Activated CD4-positive, alpha-beta T cell treated with anti-CD3 and anti-CD28 coated beads for 36 hours (primary cell): ENCODE measurements around the gene KCTD6. TPM values are rescaled to one million over a fixed set of nuclear protein-coding genes. Genes with fewer than 3 reads are reported as not detected.
A peak's percentile ranks its signal among the peaks of the same experiment; 100 is the strongest.

Source experiments
- ATAC-seq: fragments of 200-7000 bp; cut with Tn5 transposase; one replicate; pipeline ENCODE4 v1.10.0; 2021; ENCODE audit warnings: mild to moderate bottlenecking, moderate library complexity
- CTCF ChIA-PET: fragments of 350-600 bp; sonication (Branson Sonifier 250); formaldehyde crosslinking; loops from one replicate; lab custom pipeline; 2021; ENCODE audit warnings: antibody characterized with exemption; lab: Charles Lee
- POLR2A ChIA-PET: fragments of 350-600 bp; sonication (Branson Sonifier 250); formaldehyde crosslinking; loops from one replicate; lab custom pipeline; 2021; ENCODE audit warnings: antibody characterized with exemption, inconsistent platforms; lab: Charles Lee
- DNase-seq: peaks from one replicate; pipeline ENCODE4 v3.0.0-alpha.2; 2020
- H3K27ac Mint-ChIP-seq: one replicate; pipeline ENCODE4 v1.8.0; 2021; ENCODE audit warnings: mixed read lengths
- H3K27me3 Mint-ChIP-seq: one replicate; pipeline ENCODE4 v1.8.0; 2021; ENCODE audit warnings: mixed read lengths
- H3K36me3 Mint-ChIP-seq: one replicate; pipeline ENCODE4 v1.8.0; 2021; ENCODE audit warnings: low read depth, mixed read lengths
- H3K4me1 Mint-ChIP-seq: one replicate; pipeline ENCODE4 v1.8.0; 2021; ENCODE audit warnings: mixed read lengths
- H3K4me3 Mint-ChIP-seq: one replicate; pipeline ENCODE4 v1.8.0; 2021; ENCODE audit warnings: mild to moderate bottlenecking, moderate library complexity, mixed read lengths
- H3K9me3 Mint-ChIP-seq: one replicate; pipeline ENCODE4 v1.8.0; 2021; ENCODE audit warnings: low read depth, mixed read lengths
- intact Hi-C, 2 experiments: fragments of 100-400 bp; cut with DNase I in 1 of 2; cut with micrococcal nuclease in 1 of 2; formaldehyde crosslinking; loops; one replicate each; pipeline versions ENCODE4 v1.14.2 to v1.15.1; 2022 to 2024; cut with DNase I, micrococcal nuclease
- total RNA-seq, 2 experiments: library from RNA; stranded (reverse); gene quantifications; one replicate each; pipeline ENCODE4 v1.2.3, GENCODE V29; 2021

The KCTD6 gene
- total RNA-seq, 2 experiments from 2014 or later: 7.1 to 7.9 TPM

GRCh38 chr3:58485801-58486435 is 6.0 kb upstream of the KCTD6 start:
- Mint-ChIP-seq H3K36me3 (no peaks in the 10 kb centered on the region), H3K4me3 (no peak overlapping the region), H3K4me1 (peaks cover 2% of the 10 kb centered on the region), H3K27me3 (peaks cover 6% of the 10 kb centered on the region), H3K9me3 (no peaks in the 10 kb centered on the region), H3K27ac (no peak overlapping the region)
- intact Hi-C loops: no loop called here
- ChIA-PET CTCF (interaction anchor here (0.9 kb wide), 1 partner anchor 14 kb away, joined by 3 read pairs; no protein-coding TSS in a partner anchor), POLR2A (no interaction called here)
- no peak for DNase-seq
- ATAC-seq: no peak

GRCh38 chr3:58487140-58487886 is 4.6 kb upstream of the KCTD6 start:
- CTCF ChIA-PET: interaction anchor here (0.6 to 1.6 kb wide), 3 partner anchors 16 to 143 kb away, joined by 3 to 10 read pairs (median 4); no protein-coding TSS in a partner anchor
- POLR2A ChIA-PET: no interaction called here
- peaks cover 7% of the 10 kb centered on the region for H3K4me1 Mint-ChIP-seq
- no peaks in the 10 kb centered on the region for H3K9me3 Mint-ChIP-seq
- DNase-seq (no peak), ATAC-seq (no peak)
- H3K36me3 Mint-ChIP-seq: no peaks in the 10 kb centered on the region
- peaks cover 6% of the 10 kb centered on the region for H3K27me3 Mint-ChIP-seq
- intact Hi-C loops: no loop called here
- no peak overlapping the region for H3K27ac Mint-ChIP-seq
- no peak overlapping the region for H3K4me3 Mint-ChIP-seq

GRCh38 chr3:58488967-58489366 is 2.9 kb upstream of the KCTD6 start:
- DNase-seq: no peak
- no peaks in the 10 kb centered on the region for H3K9me3 Mint-ChIP-seq
- CTCF ChIA-PET: interaction anchor here (0.6 kb wide), 1 partner anchor 265 kb away, joined by 3 read pairs; no protein-coding TSS in a partner anchor
- no peak overlapping the region for H3K4me3 Mint-ChIP-seq
- no peak for ATAC-seq
- no peaks in the 10 kb centered on the region for H3K36me3 Mint-ChIP-seq
- H3K27ac Mint-ChIP-seq: no peak overlapping the region
- intact Hi-C loops: no loop called here
- H3K27me3 Mint-ChIP-seq: peaks cover 6% of the 10 kb centered on the region
- POLR2A ChIA-PET: no interaction called here
- H3K4me1 Mint-ChIP-seq: peaks cover 20% of the 10 kb centered on the region

DNA sequence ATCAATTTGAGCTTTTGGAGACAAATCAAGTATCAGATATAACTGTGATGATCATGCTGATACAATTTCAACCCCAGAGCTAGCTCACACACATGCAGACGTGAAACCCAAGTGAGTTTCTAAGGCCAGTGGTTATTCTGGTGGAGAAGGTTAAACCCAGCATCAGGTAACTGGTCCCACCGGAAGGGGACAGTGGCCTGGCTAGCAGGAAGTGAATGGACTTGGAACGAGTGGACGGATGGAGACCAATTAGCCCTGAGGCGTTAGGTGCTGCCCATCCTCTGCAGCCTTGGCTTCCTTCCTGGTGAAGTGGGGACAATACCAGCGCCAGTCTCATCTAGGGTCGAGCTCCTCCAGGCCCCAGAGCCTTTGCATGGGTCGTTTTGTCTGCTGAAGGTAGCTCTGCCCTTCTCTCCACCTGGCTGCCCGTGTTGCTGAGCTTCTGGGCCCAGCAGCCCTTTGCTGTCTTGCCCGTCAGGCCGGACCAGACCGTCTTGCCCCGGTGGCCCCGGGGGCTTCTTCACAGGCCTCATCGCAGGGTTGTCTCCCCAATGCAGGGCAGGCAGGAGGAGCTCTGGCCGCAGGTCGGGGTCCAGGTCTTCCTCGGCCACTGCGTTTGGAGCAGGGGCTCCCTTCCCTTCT is 915 bp upstream of the KCTD6 start:
- DNase-seq (peak; percentile 14), ATAC-seq (no peak)
- ChIA-PET CTCF (interaction anchor here (0.6 to 2.3 kb wide), 18 partner anchors 10 to 184 kb away, joined by 3 to 19 read pairs (median 4); partner anchors contain the start of genes HTD2, PDHB and RPP14), POLR2A (interaction anchor here (1.8 kb wide), 1 partner anchor 185 kb away, joined by 5 read pairs; the partner anchor contains the start of genes HTD2 and RPP14)
- no peaks in the 10 kb centered on the region for H3K36me3 Mint-ChIP-seq
- H3K27me3 Mint-ChIP-seq: peaks cover 6% of the 10 kb centered on the region
- peak overlapping the region; percentile 60 for H3K4me3 Mint-ChIP-seq
- H3K9me3 Mint-ChIP-seq: no peaks in the 10 kb centered on the region
- H3K4me1 Mint-ChIP-seq: peaks cover 37% of the 10 kb centered on the region
- intact Hi-C loops: loop anchor here (1.0 to 5.0 kb wide), 6 partner anchors 20 to 1264 kb away; partner anchors contain the start of genes ABHD6 (in 1 of the 2), APPL1 (in 1 of the 2), FLNB (in 1 of the 2) and PXK (in 1 of the 2)
- H3K27ac Mint-ChIP-seq: no peak overlapping the region

DNA sequence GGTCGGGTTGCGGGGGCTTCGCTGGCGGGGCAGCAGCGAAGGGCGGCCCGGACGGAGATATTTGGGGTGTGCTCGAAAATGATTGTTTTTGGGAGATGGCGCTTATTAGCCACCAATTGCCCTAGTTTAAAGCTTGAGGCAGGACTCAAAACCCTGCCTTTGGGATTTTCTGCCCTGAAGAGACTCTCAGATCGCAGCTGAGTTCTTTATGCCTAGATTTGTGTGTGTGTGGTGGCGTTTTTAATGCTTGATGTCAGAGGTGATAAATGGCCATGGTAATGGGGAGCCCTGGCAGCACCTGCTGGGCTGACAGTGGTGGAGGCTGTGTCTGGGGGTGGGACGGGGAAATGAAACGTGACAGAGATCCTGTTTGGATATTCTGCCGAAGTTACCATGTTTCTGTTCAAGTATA is 604 bp downstream of the KCTD6 start:
- Mint-ChIP-seq H3K4me3 (peak overlapping the region; percentile 84), H3K9me3 (no peaks in the 10 kb centered on the region), H3K4me1 (peaks cover 49% of the 10 kb centered on the region), H3K36me3 (no peaks in the 10 kb centered on the region), H3K27ac (peak overlapping the region; percentile 90), H3K27me3 (peaks cover 6% of the 10 kb centered on the region)
- intact Hi-C loops: loop anchor here (1.0 to 5.0 kb wide), 10 partner anchors 29 to 1265 kb away; partner anchors contain the start of genes HTD2 (in 2 of the 2), PDHB (in 2 of the 2), PXK (in 2 of the 2) and RPP14 (in 2 of the 2)
- DNase-seq: peak; percentile 59
- POLR2A ChIA-PET: interaction anchor here (1.8 kb wide), 1 partner anchor 186 kb away, joined by 5 read pairs; the partner anchor contains the start of genes HTD2 and RPP14
- CTCF ChIA-PET: interaction anchor here (0.6 to 3.3 kb wide), 18 partner anchors 14 to 1493 kb away, joined by 3 to 19 read pairs (median 4); partner anchors contain the start of genes HTD2, PDHB and RPP14
- peak; percentile 37 for ATAC-seq

DNA sequence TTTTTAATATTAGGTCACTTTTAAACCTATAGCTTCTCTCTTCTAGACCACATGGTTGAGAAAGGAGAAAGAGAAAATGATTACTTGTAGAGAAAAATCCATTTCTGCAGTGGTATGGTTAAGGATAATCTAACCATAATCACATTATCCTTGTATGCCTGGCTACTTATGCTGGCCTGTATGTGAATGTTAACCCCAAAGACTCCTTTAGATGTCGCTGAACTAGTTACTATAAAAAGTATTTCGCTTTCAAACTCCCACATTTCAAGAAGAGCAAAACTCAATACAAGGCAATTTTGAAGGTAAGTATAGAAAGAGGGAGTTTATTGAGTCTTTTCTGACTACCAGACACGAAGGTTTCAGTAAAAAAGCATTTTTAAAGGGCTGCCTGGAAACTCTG is 2.2 kb downstream of the KCTD6 start:
- peaks cover 1% of the 10 kb centered on the region for H3K36me3 Mint-ChIP-seq
- no peak overlapping the region for H3K27ac Mint-ChIP-seq
- H3K27me3 Mint-ChIP-seq: no peaks in the 10 kb centered on the region
- ChIA-PET POLR2A (no interaction called here), CTCF (interaction anchor here (0.7 to 3.3 kb wide), 9 partner anchors 8 to 187 kb away, joined by 3 to 15 read pairs (median 3); partner anchors contain the start of genes HTD2 and RPP14)
- H3K4me3 Mint-ChIP-seq: peak overlapping the region; percentile 84
- H3K4me1 Mint-ChIP-seq: peaks cover 55% of the 10 kb centered on the region
- intact Hi-C loops: loop anchor here (5.0 kb wide), 4 partner anchors 162 to 1267 kb away; partner anchors contain the start of genes ABHD6 (in 1 of the 2), APPL1 (in 1 of the 2), FLNB (in 1 of the 2) and PXK (in 1 of the 2)
- H3K9me3 Mint-ChIP-seq: no peaks in the 10 kb centered on the region
- DNase-seq (no peak), ATAC-seq (no peak)

DNA sequence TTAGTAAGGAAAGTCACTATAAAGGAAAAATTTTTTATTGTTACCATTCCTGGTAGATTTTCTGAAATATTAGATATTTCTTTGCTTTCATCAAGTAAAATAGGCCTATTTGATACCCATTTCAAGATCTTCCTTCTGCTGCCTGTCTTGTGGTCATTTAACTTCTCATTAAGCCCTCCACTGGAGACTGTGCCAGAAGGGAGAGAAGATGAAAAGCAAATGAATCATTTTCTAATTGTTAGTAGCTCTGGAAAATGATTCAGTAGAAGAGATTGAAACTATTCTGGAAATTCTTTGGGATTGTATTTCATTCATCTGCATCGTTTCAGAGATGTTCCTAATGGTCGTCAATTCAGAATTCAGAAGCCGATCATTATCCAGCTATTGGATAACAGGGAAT is 3.2 kb downstream of the KCTD6 start:
- no peaks in the 10 kb centered on the region for H3K9me3 Mint-ChIP-seq
- CTCF ChIA-PET: interaction anchor here (0.7 to 3.3 kb wide), 9 partner anchors 9 to 169 kb away, joined by 3 to 15 read pairs (median 4); no protein-coding TSS in a partner anchor
- H3K4me1 Mint-ChIP-seq: peaks cover 53% of the 10 kb centered on the region
- POLR2A ChIA-PET: interaction anchor here (0.6 kb wide), 1 partner anchor 35 kb away, joined by 4 read pairs; no protein-coding TSS in a partner anchor
- ATAC-seq (no peak), DNase-seq (no peak)
- no peaks in the 10 kb centered on the region for H3K27me3 Mint-ChIP-seq
- no peak overlapping the region for H3K27ac Mint-ChIP-seq
- H3K4me3 Mint-ChIP-seq: no peak overlapping the region
- peaks cover 4% of the 10 kb centered on the region for H3K36me3 Mint-ChIP-seq
- intact Hi-C loops: no loop called here

- peaks cover 10% of the 10 kb centered on the region for H3K36me3 Mint-ChIP-seq
- ChIA-PET POLR2A (no interaction called here), CTCF (interaction anchor here (0.6 to 1.7 kb wide), 5 partner anchors 26 to 1047 kb away, joined by 3 to 6 read pairs (median 4); no protein-coding TSS in a partner anchor)
- intact Hi-C loops: no loop called here
- no peak overlapping the region for H3K27ac Mint-ChIP-seq
- no peaks in the 10 kb centered on the region for H3K9me3 Mint-ChIP-seq
- no peaks in the 10 kb centered on the region for H3K27me3 Mint-ChIP-seq
- no peak for ATAC-seq
- no peak overlapping the region for H3K4me3 Mint-ChIP-seq
- no peak for DNase-seq
- peaks cover 52% of the 10 kb centered on the region for H3K4me1 Mint-ChIP-seq
Observed at GRCh38 chr3:58496206-58496857, 4.4 kb downstream of the KCTD6 start.

DNA sequence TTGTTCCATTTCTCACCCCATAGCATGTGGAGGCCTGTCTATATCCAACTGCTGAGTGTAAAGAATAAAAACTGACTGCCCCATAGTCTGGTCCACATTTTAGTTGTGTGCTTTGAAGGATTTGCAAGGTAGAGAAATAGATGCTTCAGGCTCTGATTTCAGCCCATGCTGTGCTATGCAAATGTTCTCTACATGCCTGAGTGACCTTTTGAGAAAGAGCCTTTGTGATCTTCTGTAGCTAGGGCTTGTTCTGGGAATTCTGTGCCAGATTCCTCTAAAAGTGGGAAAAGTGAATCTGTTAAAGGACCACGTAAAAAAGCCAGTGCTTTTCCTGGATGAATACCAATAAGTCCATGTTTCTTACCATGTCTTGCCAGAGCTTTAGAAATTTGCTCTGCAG is 5.2 kb downstream of the KCTD6 start:
- Mint-ChIP-seq H3K4me1 (peaks cover 49% of the 10 kb centered on the region), H3K9me3 (no peaks in the 10 kb centered on the region)

DNA sequence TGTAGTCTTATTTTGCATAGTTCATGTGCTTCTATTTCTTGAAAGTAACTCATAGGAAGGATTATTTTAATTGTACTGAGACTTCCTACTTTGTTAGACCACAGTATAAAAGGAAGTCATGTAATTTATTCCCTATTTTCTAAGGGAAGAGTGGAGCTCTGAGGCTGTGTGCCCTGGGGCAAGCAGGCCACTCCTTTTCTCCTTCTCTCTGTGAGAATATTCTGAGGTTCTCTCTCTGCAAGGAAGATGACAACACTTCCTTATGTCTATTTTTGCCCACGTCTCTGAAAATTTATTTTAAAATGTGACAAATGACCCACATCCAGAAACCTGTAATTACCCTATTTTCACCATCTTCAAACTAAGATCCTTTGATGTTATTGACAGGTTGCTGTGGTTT is 11.0 kb downstream of the KCTD6 start:
- POLR2A ChIA-PET: no interaction called here
- ATAC-seq: no peak
- no peaks in the 10 kb centered on the region for H3K9me3 Mint-ChIP-seq

More for the DNA sequence above, 5.2 kb downstream of the KCTD6 start:
- no peak for DNase-seq
- intact Hi-C loops: no loop called here
- ChIA-PET CTCF (interaction anchor here (0.6 to 1.1 kb wide), 3 partner anchors 35 to 191 kb away, joined by 3 to 4 read pairs (median 4); partner anchors contain the start of genes HTD2 and RPP14), POLR2A (no interaction called here)
- Mint-ChIP-seq H3K4me3 (no peak overlapping the region), H3K27me3 (no peaks in the 10 kb centered on the region), H3K36me3 (peaks cover 10% of the 10 kb centered on the region), H3K27ac (no peak overlapping the region)
- ATAC-seq: no peak

More for the DNA sequence above, 11.0 kb downstream of the KCTD6 start:
- intact Hi-C loops: no loop called here
- no peak for DNase-seq
- CTCF ChIA-PET: interaction anchor here (1.3 kb wide), 1 partner anchor 28 kb away, joined by 4 read pairs; no protein-coding TSS in a partner anchor
- H3K4me3 Mint-ChIP-seq: no peak overlapping the region
- peaks cover 6% of the 10 kb centered on the region for H3K4me1 Mint-ChIP-seq
- H3K27ac Mint-ChIP-seq: no peak overlapping the region
- peaks cover 14% of the 10 kb centered on the region for H3K36me3 Mint-ChIP-seq
- no peaks in the 10 kb centered on the region for H3K27me3 Mint-ChIP-seq
